Renal cortical epithelial cell (primary cell): ENCODE data around the gene KCNH6. TPM values are rescaled to one million over a fixed set of nuclear protein-coding genes. Genes with fewer than 3 reads are reported as not detected.

Experiments
- DNase-seq: peaks from one replicate; pipeline ENCODE4 v3.0.0-alpha.2; 2011; ENCODE audit warnings: low read depth
- total RNA-seq: library from RNA; depleted of rRNA; stranded (reverse); fragments of >200 nt; gene quantifications from 2 replicates; pipeline ENCODE4 v1.2.3, GENCODE V29; 2014

The KCNH6 gene, protein sequence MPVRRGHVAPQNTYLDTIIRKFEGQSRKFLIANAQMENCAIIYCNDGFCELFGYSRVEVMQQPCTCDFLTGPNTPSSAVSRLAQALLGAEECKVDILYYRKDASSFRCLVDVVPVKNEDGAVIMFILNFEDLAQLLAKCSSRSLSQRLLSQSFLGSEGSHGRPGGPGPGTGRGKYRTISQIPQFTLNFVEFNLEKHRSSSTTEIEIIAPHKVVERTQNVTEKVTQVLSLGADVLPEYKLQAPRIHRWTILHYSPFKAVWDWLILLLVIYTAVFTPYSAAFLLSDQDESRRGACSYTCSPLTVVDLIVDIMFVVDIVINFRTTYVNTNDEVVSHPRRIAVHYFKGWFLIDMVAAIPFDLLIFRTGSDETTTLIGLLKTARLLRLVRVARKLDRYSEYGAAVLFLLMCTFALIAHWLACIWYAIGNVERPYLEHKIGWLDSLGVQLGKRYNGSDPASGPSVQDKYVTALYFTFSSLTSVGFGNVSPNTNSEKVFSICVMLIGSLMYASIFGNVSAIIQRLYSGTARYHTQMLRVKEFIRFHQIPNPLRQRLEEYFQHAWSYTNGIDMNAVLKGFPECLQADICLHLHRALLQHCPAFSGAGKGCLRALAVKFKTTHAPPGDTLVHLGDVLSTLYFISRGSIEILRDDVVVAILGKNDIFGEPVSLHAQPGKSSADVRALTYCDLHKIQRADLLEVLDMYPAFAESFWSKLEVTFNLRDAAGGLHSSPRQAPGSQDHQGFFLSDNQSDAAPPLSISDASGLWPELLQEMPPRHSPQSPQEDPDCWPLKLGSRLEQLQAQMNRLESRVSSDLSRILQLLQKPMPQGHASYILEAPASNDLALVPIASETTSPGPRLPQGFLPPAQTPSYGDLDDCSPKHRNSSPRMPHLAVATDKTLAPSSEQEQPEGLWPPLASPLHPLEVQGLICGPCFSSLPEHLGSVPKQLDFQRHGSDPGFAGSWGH
- total RNA-seq: 0.05 TPM in 1 of 2 replicates, not detected in the other

DNA sequence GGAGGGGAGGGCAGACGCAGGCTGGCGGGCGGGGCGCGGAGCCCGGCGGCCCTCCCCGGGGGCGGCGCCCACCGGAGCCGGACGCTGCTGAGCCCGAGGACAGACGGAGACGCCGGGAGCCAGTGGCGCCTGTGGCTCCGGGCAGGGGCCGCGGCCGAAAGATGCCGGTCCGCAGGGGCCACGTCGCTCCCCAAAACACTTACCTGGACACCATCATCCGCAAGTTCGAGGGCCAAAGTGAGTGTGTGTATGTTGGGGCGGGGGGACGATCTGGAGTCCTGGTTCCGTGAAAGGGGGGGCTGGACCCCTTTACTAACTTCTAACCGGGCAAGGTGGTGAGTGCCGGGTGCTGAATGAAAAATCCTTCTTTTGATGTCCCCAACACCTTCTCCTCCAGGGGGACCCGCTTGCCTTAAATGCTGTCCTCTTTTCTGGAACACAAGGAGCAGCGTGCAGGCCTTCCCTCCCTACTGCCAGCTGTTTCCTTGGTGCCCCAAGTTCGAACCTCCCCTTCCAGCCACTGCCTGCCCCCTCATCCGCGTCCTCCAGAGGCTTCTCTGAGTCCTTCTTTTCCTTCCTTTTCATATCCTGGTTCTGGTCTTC lies at the start of gene KCNH6:
Gene KCNH6, plus strand, starts transcription at position 106 of the 603 bp plus-strand sequence. Its CDS starts 56 bp downstream, at position 162.
- no peak for DNase-seq

DNA sequence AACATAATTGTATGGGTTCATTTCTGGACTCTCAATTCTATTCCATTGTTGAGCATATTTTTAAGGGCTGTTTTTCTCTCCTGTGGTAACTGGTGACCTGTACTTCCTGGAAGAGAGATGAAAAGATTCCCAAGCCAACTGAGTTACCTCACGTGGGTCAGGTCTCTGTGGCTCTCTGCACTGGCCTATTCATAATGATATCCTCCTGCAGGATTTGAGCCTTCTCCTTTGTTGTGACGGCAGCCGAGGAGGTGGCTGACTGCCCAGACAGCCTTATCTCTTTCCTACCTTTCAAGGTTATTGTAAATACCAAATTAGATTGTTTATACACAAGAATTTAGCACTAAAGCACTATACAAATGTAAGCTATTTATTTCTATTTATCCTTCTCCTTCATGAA lies 49.0 kb upstream of the KCNH6 start:
- no peak for DNase-seq

DNA sequence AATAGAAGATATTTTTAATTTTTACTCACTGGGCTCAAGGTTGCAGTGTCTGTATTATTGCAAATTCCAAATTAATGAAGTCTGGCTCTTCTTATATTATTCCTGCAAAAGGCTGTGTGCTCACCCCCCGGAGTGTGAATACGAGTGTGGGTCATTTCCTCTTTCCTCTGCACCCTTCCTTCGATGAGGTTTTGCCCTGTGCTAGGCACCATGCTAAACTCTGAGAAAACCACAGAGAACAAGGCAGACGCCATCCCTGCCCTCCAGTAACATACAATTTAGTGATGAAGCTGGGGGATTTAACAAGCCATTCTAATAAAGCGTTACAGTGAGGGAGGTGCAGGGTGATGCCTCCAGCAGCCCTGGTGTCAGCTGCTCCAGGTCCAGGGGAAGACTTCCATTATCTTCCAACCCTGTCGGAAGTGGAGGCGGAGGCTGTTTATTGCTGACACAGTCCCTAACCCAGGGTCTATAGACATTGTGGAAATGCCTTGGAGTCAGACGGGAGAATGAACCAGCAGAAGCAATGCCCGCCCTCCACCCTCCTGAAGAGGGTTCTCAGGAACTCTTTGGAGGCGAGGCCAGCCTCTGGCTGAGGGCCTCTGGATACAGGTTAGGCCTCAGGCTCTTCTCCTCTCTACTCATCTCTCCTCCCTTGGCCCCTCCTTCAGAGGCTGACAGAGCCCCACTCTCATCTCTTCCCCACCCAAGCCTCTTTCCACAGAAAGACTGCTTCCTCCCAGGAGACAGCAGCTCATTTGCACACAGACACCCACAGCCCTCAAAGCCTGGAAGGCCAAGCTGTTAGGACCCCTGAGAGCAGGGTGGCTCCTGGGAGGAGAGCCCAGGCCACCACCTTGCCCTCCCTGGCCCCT lies 48.3 kb upstream of the KCNH6 start:
- no peak for DNase-seq

DNA sequence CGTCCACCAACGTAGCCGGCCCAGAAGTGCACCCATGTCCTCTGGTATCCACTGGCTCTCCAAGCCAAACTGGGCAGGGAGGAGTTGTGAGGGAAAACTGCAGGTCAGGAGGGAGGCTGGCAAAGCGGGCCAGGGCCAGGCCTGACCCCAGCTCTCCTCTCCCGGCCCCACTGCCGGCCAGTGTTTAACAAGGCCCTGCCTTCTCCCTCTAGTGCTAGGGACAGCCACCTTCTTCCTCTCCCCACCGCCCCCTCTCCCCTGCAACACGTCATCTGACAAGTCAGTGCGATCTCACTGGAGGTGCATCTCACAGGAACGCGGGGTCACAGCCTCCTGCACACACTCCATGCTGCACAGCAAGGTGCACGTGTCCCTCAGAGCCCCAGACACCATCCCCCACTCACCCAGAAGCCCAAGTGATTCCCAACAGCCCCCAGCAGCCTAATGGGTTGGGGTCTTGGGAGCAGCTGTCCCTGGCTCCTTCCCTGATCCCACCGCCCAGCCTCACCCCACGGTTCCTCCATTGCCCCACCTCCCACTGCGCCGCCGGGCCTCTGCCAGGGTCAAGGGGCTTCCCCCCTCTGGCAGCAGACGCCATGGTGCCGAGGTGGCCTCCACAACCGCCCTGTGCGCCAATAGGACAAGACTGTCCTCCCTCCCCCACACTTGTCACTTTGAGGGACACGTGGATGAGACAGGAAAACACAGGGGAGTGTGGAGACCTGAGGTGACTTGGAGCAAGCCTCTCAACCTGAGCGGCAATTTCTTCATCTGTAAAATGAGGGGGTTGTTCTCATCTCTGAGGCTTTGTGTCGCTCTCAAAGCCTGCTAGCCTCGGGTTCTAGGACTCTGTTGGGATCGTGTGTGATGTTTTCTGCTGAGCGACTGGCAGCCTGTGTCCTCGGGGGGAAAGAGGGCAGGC lies 47.4 kb upstream of the KCNH6 start:
- no peak for DNase-seq

DNA sequence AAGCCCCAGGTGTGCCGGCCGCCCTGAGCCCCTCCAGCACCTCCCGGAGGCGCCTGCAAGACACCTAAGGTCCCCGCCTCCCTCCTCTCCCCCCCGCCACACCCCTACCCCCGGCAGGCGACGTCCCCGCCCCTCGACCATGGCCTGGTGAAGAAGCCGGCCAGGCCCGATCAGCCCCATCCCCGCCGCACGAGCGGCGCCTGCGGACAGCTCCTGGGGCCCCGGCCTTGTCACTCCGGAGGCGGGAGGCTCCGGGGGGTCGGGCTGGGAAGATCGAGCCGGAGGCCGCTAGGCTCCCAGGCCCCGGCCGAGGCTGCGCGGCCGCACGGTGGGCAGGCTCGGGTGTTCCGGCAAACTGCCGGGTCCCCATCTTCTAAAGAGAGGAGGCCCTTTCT lies 46.7 kb upstream of the KCNH6 start:
- DNase-seq: no peak

DNA sequence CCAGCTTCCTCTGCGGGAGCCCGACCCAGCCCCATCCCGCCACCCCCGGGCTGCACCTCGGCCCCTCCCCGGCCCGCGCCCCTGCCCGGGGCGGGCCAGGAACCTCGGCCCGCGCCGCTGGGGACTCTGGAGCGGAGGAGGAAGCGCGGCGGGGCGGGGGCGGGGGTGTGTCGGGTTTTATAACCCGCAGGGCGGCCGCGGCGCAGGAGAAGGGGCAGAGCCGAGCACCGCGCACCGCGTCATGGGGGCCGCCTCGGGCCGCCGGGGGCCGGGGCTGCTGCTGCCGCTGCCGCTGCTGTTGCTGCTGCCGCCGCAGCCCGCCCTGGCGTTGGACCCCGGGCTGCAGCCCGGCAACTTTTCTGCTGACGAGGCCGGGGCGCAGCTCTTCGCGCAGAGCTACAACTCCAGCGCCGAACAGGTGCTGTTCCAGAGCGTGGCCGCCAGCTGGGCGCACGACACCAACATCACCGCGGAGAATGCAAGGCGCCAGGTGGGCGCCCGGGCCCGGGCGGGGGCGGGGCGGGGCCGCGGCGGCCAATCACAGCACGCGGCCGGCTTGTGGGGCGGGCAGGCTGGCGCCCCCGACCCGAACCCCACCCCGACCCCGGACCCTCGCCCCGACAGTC lies 46.2 kb upstream of the KCNH6 start, which contains the start of gene ACE:
Gene ACE, plus strand, starts transcription at position 208 of the 626 bp plus-strand sequence. Its CDS starts 34 bp downstream, at position 242.
- no peak for DNase-seq

DNA sequence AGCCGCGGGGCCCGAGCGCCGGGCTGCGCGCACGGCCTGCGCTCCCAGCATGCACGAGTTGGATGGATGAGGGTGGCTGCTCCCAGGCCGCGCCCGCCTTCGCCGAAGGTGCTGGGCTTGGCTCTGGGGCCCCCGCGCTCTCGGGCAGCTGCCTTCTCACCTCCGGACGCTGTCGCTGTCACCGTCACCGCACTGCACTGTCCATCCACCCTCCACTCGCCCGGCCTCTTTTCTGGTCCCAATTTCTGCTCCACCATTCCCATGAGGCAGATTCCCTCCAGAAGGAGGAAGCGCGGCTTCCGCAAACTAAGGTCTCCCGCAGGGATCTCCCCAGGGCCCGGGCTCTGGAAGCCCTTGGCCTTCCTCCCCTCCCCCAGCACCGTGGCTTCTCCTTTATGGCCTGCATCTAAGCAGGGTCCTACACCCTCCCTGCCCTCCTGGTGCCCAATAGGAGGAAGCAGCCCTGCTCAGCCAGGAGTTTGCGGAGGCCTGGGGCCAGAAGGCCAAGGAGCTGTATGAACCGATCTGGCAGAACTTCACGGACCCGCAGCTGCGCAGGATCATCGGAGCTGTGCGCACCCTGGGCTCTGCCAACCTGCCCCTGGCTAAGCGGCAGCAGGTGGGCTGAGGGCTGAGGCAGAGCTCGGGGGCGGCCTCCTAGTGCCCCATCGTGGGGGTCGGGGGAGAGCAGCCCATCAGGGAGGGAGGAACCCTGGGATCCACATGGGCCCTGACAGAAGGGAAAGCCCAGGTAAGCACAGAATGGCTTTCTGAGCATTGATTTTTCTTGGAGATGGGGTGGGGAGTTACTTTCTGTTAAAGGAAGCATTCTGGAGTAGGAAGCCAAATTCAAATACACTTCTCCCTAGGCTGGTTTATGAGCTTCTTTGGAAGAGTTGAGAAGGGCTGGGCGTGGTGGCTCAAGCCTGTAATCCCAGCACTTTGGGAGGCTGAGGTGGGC lies 45.4 kb upstream of the KCNH6 start:
- DNase-seq: no peak

DNA sequence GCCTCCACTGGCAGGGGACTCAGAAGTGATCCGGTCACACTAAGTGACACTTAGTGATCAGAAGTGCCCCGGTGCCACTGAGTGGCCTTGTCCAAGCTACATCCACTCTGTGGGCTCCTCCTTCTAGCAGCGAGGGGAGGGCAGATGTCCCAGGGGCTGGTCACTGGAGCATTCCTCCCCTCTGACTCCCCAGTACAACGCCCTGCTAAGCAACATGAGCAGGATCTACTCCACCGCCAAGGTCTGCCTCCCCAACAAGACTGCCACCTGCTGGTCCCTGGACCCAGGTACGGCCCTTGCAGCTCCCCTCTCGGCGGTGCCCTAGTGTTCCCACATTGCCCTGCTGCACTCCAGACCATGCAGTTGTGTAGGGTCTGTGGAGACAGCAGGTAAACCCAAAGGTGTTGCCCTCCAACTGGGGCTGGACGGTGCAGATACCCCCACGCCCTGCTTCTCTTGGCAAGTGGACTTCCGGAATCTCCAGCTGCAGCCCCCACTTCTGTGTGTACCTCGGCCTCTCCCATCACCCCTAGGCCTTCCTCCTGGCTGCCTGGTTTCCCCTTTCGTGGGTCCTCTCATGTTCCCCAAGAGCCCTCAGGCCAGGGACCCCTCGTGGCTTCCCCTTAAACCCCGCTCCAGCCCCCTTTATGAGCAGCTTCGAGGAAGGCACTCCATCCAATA lies 44.2 kb upstream of the KCNH6 start:
- DNase-seq: peak; percentile 80

DNA sequence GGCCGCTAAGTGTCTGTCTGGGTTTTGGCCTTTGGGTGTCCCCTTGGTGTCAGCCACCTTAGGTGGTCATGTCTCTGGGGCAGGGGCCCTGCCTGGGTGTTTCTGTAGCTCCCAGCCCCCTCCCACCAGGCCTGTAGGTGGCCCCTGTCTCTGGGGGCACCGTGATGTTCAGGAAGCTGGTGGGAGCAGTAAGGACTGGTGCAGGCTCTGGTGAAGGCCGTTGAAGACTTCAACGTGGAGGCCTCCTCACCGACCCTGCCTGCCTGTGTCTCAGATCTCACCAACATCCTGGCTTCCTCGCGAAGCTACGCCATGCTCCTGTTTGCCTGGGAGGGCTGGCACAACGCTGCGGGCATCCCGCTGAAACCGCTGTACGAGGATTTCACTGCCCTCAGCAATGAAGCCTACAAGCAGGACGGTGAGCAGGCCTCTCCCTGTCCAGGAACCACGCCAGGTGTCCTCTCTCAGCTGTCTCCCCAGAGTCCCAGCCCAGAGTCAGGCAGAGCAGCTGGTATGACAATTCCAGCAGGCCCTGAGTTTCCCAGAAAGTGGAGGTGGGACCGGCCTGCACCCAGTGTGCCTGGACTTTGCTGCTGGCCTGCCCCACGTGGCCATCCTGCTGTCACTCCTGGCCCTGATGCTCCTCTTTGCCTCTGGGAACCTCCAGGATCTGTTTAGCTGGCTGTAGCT lies 43.5 kb upstream of the KCNH6 start:
- no peak for DNase-seq

DNA sequence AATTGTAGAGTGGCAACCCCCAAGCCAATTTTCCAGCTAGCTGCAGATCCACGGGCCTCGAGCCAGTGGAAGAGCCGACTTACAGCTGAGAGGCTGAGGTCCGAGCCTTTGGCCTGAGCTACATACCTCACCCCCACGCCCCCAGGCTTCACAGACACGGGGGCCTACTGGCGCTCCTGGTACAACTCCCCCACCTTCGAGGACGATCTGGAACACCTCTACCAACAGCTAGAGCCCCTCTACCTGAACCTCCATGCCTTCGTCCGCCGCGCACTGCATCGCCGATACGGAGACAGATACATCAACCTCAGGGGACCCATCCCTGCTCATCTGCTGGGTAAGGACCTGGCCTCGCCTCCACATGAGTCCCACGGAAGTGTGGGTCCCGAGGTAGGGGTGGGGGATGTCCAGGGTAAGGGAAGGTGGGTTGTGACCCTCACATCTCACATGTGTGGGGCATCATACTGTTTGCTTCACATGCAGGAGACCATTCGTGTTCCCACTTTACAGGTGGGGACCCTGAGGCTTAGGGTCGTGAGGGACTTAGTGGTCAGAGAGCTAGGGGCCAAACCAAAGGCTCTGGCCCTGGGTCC lies 42.9 kb upstream of the KCNH6 start:
- no peak for DNase-seq

DNA sequence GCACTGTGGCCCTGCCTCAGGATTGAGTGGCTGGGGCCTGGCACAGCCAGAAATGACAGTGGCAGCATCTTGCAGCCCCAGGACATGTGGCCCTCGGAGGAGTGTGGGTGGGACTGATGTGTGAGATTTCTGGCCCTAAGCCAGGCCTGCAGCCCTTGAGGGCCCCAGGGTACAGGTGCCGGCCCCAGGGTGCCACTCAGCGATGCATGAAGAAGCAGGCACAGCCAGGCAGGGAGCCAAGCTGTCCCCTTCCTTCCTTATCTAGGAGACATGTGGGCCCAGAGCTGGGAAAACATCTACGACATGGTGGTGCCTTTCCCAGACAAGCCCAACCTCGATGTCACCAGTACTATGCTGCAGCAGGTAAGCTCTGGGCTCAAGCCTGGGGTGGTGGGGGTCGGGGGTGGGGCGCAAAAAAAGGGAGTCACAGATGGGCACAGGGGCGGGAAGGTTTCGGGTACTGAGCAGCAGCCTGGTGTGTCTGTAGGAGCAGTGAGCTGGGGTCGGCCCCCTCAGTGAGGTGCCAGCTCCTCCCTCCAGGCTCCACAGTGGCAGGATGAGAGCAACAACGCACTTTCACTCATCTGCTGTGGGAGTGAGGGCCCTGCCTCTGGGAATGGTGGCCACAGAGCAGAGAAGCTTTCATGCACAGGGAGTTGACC lies 42.2 kb upstream of the KCNH6 start:
- DNase-seq: no peak

DNA sequence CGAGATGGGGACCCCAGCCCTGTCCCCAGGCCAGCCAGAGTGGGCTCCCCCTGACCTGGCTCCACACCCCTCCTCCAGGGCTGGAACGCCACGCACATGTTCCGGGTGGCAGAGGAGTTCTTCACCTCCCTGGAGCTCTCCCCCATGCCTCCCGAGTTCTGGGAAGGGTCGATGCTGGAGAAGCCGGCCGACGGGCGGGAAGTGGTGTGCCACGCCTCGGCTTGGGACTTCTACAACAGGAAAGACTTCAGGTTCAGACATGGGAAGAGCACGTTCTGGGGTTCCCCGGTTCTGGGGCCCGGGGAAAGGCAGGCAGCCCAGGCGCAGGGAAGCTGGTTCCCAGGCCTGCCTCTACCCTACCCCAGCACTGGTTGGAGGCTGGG lies 41.7 kb upstream of the KCNH6 start:
- no peak for DNase-seq

DNA sequence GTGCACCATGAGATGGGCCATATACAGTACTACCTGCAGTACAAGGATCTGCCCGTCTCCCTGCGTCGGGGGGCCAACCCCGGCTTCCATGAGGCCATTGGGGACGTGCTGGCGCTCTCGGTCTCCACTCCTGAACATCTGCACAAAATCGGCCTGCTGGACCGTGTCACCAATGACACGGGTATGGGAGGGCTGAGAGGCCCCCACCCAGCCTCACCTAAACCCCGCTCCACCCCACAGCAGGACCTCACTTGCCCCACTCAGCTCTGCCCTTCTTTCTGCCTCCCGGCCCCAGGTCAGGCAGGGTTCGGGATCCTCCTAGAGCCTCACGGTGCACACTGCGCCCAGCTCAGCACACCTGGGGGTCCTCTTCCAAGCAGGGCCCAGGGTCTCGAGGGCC lies 40.6 kb upstream of the KCNH6 start:
- no peak for DNase-seq

DNA sequence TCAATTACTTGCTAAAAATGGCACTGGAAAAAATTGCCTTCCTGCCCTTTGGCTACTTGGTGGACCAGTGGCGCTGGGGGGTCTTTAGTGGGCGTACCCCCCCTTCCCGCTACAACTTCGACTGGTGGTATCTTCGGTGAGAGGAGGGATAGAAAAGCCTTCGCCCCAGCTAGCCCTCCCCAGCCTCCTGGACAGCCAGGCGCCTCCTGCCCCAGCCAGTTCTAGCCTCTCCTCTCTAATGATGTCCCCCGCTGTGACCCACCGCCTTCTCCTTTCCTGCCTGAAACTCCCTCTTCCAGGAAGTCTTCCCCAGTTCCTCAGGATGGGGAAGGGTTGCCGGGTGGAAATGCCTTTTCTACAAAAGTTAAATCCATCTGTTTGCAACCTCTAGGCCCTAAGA lies 40.1 kb upstream of the KCNH6 start:
- no peak for DNase-seq

DNA sequence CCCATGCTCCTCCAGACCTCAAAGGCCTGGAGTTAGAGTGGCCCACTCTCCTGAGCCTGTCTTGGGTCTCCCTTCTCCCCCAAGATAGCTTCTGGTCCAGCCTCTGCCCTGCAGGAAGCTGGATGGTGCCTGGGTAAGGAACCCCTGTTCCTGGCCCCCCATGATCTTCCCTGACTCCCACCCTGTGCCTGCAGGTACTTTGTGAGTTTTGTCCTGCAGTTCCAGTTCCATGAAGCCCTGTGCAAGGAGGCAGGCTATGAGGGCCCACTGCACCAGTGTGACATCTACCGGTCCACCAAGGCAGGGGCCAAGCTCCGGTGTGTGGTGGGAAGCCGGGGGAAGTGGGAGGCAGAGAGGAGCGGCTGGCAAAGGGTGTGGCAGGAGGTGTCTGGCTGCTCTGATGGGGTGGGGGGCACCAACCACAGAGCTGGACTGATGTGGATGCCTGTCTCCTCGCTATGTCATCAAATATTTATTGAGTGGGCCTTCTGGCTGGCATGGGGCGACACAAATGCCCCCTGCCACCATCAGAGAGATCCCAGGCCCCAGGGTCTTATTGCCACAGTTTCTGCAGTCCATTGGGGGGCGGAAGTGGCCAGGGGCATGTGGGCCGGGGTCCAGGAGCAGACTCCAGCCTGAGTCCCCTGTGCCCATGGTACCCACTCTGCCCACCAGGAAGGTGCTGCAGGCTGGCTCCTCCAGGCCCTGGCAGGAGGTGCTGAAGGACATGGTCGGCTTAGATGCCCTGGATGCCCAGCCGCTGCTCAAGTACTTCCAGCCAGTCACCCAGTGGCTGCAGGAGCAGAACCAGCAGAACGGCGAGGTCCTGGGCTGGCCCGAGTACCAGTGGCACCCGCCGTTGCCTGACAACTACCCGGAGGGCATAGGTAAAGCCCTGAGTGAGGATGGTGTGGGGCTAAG lies 39.2 kb upstream of the KCNH6 start:
- DNase-seq: no peak
